Heart left ventricle (tissue), 16 donors: Measurements from ENCODE around the gene ALDH3A1. TPM values are rescaled to one million over a fixed set of nuclear protein-coding genes. Genes with fewer than 3 reads are reported as not detected.

Experiments
- ATAC-seq, 4 donors: fragments of 200-7000 bp; cut with Tn5 transposase; one replicate each; pipeline ENCODE4 v1.9.1; 2020 to 2022; ENCODE audit warnings: moderate library complexity in 4 of 4, mild to moderate bottlenecking in 3 of 4, moderate number of reproducible peaks in 1 of 4
- DNase-seq, 5 donors: peaks; one replicate each; pipeline ENCODE4 v3.0.0-alpha.2; 2020
- H3K27ac ChIP-seq, 12 donors: fragments of 200-600 bp; sonication (generic) in 4 of 12; one replicate each; pipeline versions ENCODE4 v1.5.0 to v1.8.0; 2016 to 2022; ENCODE audit warnings: mild to moderate bottlenecking in 2 of 12
- H3K27me3 ChIP-seq, 9 donors: fragments of 200-600 bp; sonication (generic) in 2 of 9; one replicate each; pipeline versions ENCODE4 v1.5.1 to v1.8.0; 2016 to 2022; ENCODE audit warnings: mild to moderate bottlenecking in 3 of 9
- H3K36me3 ChIP-seq, 9 donors: fragments of 200-600 bp; sonication (generic) in 2 of 9; one replicate each; pipeline versions ENCODE4 v1.5.0 to v1.8.0; 2018 to 2022; ENCODE audit warnings: mild to moderate bottlenecking in 2 of 9
- H3K4me1 ChIP-seq, 12 donors: fragments of 200-600 bp; sonication (generic) in 4 of 12; one replicate each; pipeline versions ENCODE4 v1.5.0 to v1.8.0; 2016 to 2022; ENCODE audit warnings: mild to moderate bottlenecking in 3 of 12
- H3K4me3 ChIP-seq, 12 donors: fragments of 200-600 bp; sonication (generic) in 4 of 12; one replicate each; pipeline versions ENCODE4 v1.5.0 to v1.8.0; 2017 to 2022; ENCODE audit warnings: mild to moderate bottlenecking in 9 of 12, moderate library complexity in 4 of 12
- H3K9me3 ChIP-seq, 12 donors: fragments of 200-600 bp; sonication (generic) in 4 of 12; one replicate each; pipeline versions ENCODE4 v1.5.0 to v1.8.0; 2016 to 2022; ENCODE audit warnings: mild to moderate bottlenecking in 1 of 12
- CTCF ChIP-seq, 12 donors: fragments of 200-600 bp; sonication (generic) in 4 of 12; IDR thresholded peaks; one replicate each; pipeline versions ENCODE4 v1.5.0 to v1.8.0; 2018 to 2022; ENCODE audit warnings: antibody characterized with exemption in 12 of 12, mild to moderate bottlenecking in 5 of 12
- POLR2A ChIP-seq, 2 donors: fragments of 450-650 bp; IDR thresholded peaks; one replicate each; pipeline ENCODE4 v1.6.1; 2017; ENCODE audit warnings: antibody characterized with exemption in 2 of 2, mild to moderate bottlenecking in 2 of 2, moderate library complexity in 2 of 2
- WGBS, 4 donors: extraction: QIAGEN DNeasy Blood & Tissue Kit in 2 of 4; methylation state at CpG; one replicate each; pipeline versions ENCODE4 v1.1.5 to v1.1.7; 2013 to 2018; 5-methylcytosine and 5-hydroxymethylcytosine counted together
- intact Hi-C, 10 donors: fragments of 100-400 bp; cut with DNase I; formaldehyde crosslinking; loops; one replicate each; pipeline versions ENCODE4 v1.11.1 to v1.14.2; 2022
- polyA plus RNA-seq, 2 donors: library from polyadenylated mRNA; stranded (reverse); fragments of 200-250 nt; gene quantifications; one replicate each; pipeline ENCODE4 v1.2.3, GENCODE V29; 2013
- total RNA-seq, 9 donors: library from RNA; depleted of rRNA in 2 of 9; stranded (reverse); fragments of >200 nt in 2 of 9; fragmentation: NEBNext Ultra II Directional in 3 of 9; extraction: Animal tissue kit (Norgen Biotek cat#: 25700) in 3 of 9; gene quantifications; one replicate each; pipeline versions ENCODE4 v1.1.0 to v1.2.4, GENCODE V29; 2016 to 2023
- donor health status: ischemic (EF 13 %, LVEDD 7.1; RV severe dilation, severe dysfunction).
- donor health status: healthy with polysubstance abuse.
- donor health status: DM: no; HTN: yes; CAD: no.
- donor health status: DM: no; HTN: no; CAD: no.
- donor health status: ischemic (EF 25% LVEDD 6.9; RV normal size, moderate dysfunction).
- donor health status: ischemic (EF 25% LVEDD 5.7; RV mildly dilated, moderate dysfunction).
- donor health status: healthy.
- donor health status: DM: yes; HTN: yes; CAD: no.
- donor health status: ischemic (EF 35%, LVEDD 5.7; RV mildly dilated, moderate dysfunction).
- donor health status: nonischemic (EF 11% LVEDD 7.7; RV severe dilation, severe dysfunction).
- donor health status: DM: yes; HTN: yes; CAD: no.
- donor health status: PGD.
- donor health status: ischemic (EF 29% LVEDD 5.4; RV normal size, mild dysfunction).
- donor health status: nonischemic (EF 23%, LVEDD 6.1; RV moderate dilation, normal function).

Gene ALDH3A1
- total and polyA plus RNA-seq, 11 donors = 0.04 to 1.1 (median 0.31) TPM; not detected in 6

GRCh38 chr17:19750835-19751234 lies 2.7 kb upstream of the ALDH3A1 start:
- TF ChIP-seq POLR2A (IDR thresholded peaks at IDR 0.05) = no peak
- TF ChIP-seq CTCF (IDR thresholded peaks at IDR 0.05) = no peak
- 88 to 97% (median 89%) methylated on average over 3 of the region's 3 CpGs for WGBS, 4 donors
- Histone ChIP-seq H3K27me3 (no peaks in the 10 kb centered on the region), H3K36me3 (no peaks in the 10 kb centered on the region), H3K9me3 (no peaks in the 10 kb centered on the region), H3K27ac (no peak overlapping the region), H3K4me3 (no peak overlapping the region), H3K4me1 (peaks cover 0 to 15% (median 2%) of the 10 kb centered on the region in 12 donors)
- intact Hi-C loops = loop anchor here in 5 of 10 donors (5.0 to 10.0 kb wide), 4 partner anchors 44 to 106 kb away; partner anchors contain the start of gene ALDH3A2 (in 3 of the 5)
- no peak for ATAC-seq
- DNase-seq = peak in 1 of 5 donors; percentile 3

GRCh38 chr17:19750020-19750572 lies 2.0 kb upstream of the ALDH3A1 start:
- H3K9me3 ChIP-seq = no peaks in the 10 kb centered on the region
- TF ChIP-seq POLR2A (IDR thresholded peaks at IDR 0.05) (no peak), CTCF (IDR thresholded peaks at IDR 0.05) (no peak)
- peaks cover 0 to 20% (median 5%) of the 10 kb centered on the region in 12 donors for H3K4me1 ChIP-seq
- DNase-seq = peak in 1 of 5 donors; percentile 5
- H3K36me3 ChIP-seq = no peaks in the 10 kb centered on the region
- no peak overlapping the region for H3K27ac ChIP-seq
- H3K4me3 ChIP-seq = no peak overlapping the region
- WGBS, 4 donors = 89 to 94% (median 92%) methylated on average over 9 of the region's 9 CpGs
- no peak for ATAC-seq
- no peaks in the 10 kb centered on the region for H3K27me3 ChIP-seq
- intact Hi-C loops = loop anchor here in 5 of 10 donors (5.0 to 10.0 kb wide), 4 partner anchors 43 to 105 kb away; partner anchors contain the start of gene ALDH3A2 (in 3 of the 5)

GRCh38 chr17:19748807-19749193 lies 702 bp upstream of the ALDH3A1 start:
- no peak overlapping the region for H3K27ac ChIP-seq
- H3K36me3 ChIP-seq = no peaks in the 10 kb centered on the region
- no peaks in the 10 kb centered on the region for H3K9me3 ChIP-seq
- no peak for DNase-seq
- no peak overlapping the region for H3K4me3 ChIP-seq
- no peaks in the 10 kb centered on the region for H3K27me3 ChIP-seq
- H3K4me1 ChIP-seq = peaks cover 0 to 21% (median 7%) of the 10 kb centered on the region in 12 donors
- no peak for TF ChIP-seq CTCF (IDR thresholded peaks at IDR 0.05)
- no peak for TF ChIP-seq POLR2A (IDR thresholded peaks at IDR 0.05)
- intact Hi-C loops = loop anchor here in 2 of 10 donors (10.0 kb wide), 2 partner anchors 84 to 104 kb away; partner anchors contain the start of gene ALDH3A2 (in 1 of the 2)
- no peak for ATAC-seq
- WGBS, 4 donors = 72 to 82% (median 78%) methylated on average over 13 of the region's 13 CpGs

GRCh38 chr17:19747159-19747719 lies 859 bp downstream of the ALDH3A1 start:
- no peak overlapping the region for H3K27ac ChIP-seq
- H3K36me3 ChIP-seq = no peaks in the 10 kb centered on the region
- 89 to 93% (median 93%) methylated on average over 8 to 13 of the region's 13 CpGs for WGBS, 4 donors
- peaks cover 0 to 13% (median 5%) of the 10 kb centered on the region in 12 donors for H3K4me1 ChIP-seq
- intact Hi-C loops = loop anchor here in 2 of 10 donors (10.0 kb wide), 2 partner anchors 82 to 102 kb away; partner anchors contain the start of gene ALDH3A2 (in 1 of the 2)
- no peaks in the 10 kb centered on the region for H3K27me3 ChIP-seq
- DNase-seq (no peak), ATAC-seq (no peak)
- no peaks in the 10 kb centered on the region for H3K9me3 ChIP-seq
- TF ChIP-seq POLR2A (IDR thresholded peaks at IDR 0.05) = no peak
- TF ChIP-seq CTCF (IDR thresholded peaks at IDR 0.05) = no peak
- H3K4me3 ChIP-seq = no peak overlapping the region
